ENCODE results near the gene LAIR1.

DNA sequence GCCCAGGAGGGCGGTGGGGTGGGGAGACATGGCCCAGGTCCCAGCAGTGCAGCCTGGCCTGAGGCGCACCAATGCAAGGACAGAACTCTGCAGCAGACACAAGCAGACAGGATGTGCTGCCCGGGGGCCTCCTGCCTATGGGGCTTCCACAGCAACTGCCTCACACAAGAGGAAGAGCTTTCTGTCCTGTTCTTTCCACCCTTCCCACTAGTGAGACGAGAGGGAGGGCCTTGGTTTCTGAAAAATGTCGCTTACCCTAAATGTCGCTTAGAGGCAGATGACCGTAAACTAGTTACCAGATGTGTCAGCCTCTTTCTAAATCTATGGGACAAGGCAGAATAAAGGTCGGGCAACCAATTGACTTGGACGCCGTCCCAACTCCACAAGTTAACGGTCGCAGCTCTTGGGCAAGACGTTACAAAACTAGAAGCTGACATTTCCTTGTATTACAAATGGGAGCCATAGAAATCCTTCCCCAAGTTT, at the start of gene LAIR1:
- TF ChIP-seq, protein P1, sequence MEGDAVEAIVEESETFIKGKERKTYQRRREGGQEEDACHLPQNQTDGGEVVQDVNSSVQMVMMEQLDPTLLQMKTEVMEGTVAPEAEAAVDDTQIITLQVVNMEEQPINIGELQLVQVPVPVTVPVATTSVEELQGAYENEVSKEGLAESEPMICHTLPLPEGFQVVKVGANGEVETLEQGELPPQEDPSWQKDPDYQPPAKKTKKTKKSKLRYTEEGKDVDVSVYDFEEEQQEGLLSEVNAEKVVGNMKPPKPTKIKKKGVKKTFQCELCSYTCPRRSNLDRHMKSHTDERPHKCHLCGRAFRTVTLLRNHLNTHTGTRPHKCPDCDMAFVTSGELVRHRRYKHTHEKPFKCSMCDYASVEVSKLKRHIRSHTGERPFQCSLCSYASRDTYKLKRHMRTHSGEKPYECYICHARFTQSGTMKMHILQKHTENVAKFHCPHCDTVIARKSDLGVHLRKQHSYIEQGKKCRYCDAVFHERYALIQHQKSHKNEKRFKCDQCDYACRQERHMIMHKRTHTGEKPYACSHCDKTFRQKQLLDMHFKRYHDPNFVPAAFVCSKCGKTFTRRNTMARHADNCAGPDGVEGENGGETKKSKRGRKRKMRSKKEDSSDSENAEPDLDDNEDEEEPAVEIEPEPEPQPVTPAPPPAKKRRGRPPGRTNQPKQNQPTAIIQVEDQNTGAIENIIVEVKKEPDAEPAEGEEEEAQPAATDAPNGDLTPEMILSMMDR (IDR thresholded peaks at IDR 0.05; ENCODE audit: insufficient read depth, low read length, poor library complexity, severe bottlenecking): no peak
- TF ChIP-seq EZH2phosphoT487 (conservative IDR thresholded peaks at IDR 0.05; ENCODE audit: low read length): no peak

Data from SU-DHL-6 (cell line).